ENCODE results near the gene SH3GL2. TPM values are rescaled to one million over a fixed set of nuclear protein-coding genes. Genes with fewer than 3 reads are reported as not detected.

SH3GL2 gene
- total and polyA plus RNA-seq, 11 donors, result 1.3 to 20.9 (median 5.0) TPM

DNA sequence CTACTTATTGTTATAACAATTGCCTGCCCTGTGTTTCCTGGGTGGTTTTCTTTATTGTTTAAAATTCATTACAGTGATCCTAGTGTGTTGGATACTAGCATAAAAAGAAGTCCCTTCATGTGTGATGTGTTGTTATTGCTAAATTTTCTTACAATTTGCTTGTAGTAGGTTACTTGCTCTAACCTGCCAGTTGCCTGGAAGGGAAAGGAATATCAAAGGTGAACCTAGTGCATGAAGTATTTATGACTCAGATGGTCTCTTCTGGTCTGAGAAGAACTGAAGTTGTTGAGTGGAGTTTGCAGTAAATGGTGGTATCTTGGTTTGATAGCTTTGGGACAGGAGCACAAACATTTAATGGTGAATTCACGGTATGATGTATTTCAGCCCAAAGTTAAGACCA lies 58.0 kb downstream of the SH3GL2 start:
- Histone ChIP-seq H3K9me3 (no peaks in the 10 kb centered on the region), H3K27me3 (no peaks in the 10 kb centered on the region), H3K4me1 (no peaks in the 10 kb centered on the region), H3K27ac (no peak overlapping the region), H3K36me3 (no peaks in the 10 kb centered on the region), H3K4me3 (no peak overlapping the region)
- TF ChIP-seq, protein P1, sequence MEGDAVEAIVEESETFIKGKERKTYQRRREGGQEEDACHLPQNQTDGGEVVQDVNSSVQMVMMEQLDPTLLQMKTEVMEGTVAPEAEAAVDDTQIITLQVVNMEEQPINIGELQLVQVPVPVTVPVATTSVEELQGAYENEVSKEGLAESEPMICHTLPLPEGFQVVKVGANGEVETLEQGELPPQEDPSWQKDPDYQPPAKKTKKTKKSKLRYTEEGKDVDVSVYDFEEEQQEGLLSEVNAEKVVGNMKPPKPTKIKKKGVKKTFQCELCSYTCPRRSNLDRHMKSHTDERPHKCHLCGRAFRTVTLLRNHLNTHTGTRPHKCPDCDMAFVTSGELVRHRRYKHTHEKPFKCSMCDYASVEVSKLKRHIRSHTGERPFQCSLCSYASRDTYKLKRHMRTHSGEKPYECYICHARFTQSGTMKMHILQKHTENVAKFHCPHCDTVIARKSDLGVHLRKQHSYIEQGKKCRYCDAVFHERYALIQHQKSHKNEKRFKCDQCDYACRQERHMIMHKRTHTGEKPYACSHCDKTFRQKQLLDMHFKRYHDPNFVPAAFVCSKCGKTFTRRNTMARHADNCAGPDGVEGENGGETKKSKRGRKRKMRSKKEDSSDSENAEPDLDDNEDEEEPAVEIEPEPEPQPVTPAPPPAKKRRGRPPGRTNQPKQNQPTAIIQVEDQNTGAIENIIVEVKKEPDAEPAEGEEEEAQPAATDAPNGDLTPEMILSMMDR (IDR thresholded peaks at IDR 0.05), result no peak
- no peak for TF ChIP-seq POLR2A (IDR thresholded peaks at IDR 0.05)
- no peak for ATAC-seq
- DNase-seq, result no peak
- intact Hi-C loops (cut with DNase I), result no loop called here
- 88 to 95% (median 91%) methylated on average over 1 of the region's 1 CpG for WGBS, 4 donors

DNA sequence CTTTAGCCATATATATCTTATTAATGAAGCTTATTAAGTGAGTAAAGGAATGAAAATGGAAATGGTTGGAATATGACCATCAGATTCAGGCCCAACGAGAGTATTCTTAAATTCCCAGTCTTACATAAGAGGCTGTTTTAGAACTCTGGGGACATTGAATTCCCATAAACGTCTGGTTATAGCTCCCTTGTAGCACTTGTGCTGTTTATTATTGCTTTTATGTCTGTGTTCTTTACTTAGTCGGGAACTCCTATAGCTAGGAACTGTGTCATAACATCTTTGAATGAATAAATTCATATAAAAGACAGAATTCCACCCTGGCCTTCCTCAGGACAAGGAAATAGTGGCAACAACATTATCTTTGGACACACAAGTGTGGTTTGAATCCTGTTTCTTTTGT lies 58.4 kb downstream of the SH3GL2 start:
- intact Hi-C loops (cut with DNase I), result no loop called here
- 69 to 77% (median 70%) methylated on average over 3 of the region's 3 CpGs for WGBS, 4 donors

DNA sequence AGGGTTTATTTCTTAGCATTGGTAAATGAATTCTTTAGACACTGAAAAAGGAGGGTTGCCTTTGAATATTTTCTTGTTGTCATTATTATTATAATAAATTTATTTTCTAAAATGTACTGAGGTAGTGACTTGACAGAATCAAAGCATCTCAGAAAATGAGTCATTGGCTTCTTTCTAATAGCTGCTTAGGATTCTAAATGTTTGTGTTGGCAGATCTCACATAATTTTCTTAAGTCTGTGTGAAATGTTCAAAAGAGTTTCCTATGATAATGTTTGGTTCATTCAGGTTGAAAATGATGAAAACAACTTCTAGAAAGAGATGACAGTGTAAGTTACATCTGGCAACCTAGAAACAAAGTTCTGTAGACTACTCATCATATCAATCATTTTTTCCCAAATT lies 69.7 kb downstream of the SH3GL2 start:
- no peak for DNase-seq
- Histone ChIP-seq H3K27ac (no peak overlapping the region), H3K9me3 (peaks cover 0 to 4% (median 0%) of the 10 kb centered on the region in 12 donors), H3K36me3 (no peaks in the 10 kb centered on the region), H3K27me3 (no peaks in the 10 kb centered on the region), H3K4me3 (no peak overlapping the region), H3K4me1 (no peaks in the 10 kb centered on the region)
- ATAC-seq, result no peak
- intact Hi-C loops (cut with DNase I), result no loop called here
- TF ChIP-seq, protein P1 (IDR thresholded peaks at IDR 0.05), result no peak
- TF ChIP-seq POLR2A (IDR thresholded peaks at IDR 0.05), result no peak

More for the DNA sequence above, 58.4 kb downstream of the SH3GL2 start:
- H3K9me3 ChIP-seq, result no peaks in the 10 kb centered on the region
- TF ChIP-seq, protein P1 (IDR thresholded peaks at IDR 0.05), result no peak
- no peak for TF ChIP-seq POLR2A (IDR thresholded peaks at IDR 0.05)
- no peaks in the 10 kb centered on the region for H3K4me1 ChIP-seq
- DNase-seq (no peak), ATAC-seq (no peak)
- H3K27ac ChIP-seq, result no peak overlapping the region
- no peaks in the 10 kb centered on the region for H3K36me3 ChIP-seq
- no peaks in the 10 kb centered on the region for H3K27me3 ChIP-seq
- no peak overlapping the region for H3K4me3 ChIP-seq

DNA sequence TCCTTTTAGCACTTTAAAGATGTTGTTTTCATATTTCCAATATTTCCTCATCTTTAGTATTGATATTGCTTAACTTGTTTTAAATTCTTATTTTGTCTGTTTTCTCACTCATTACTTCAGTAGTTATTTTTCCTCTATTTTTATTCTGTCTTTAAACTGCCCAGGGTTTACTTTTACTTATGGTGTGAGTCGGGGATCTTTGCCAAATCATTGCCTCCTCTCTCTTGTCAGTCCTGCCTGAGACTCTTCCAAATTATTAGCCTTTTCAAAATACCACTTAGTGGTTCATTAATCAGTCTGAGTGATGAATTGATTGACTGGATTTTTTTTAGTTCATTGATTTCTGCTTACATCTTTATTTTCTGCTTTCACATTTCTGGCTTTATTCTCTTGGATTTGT lies 72.9 kb downstream of the SH3GL2 start:
- Histone ChIP-seq H3K27ac (no peak overlapping the region), H3K36me3 (no peaks in the 10 kb centered on the region), H3K4me3 (no peak overlapping the region), H3K27me3 (no peaks in the 10 kb centered on the region), H3K4me1 (peaks cover 0 to 4% (median 0%) of the 10 kb centered on the region in 12 donors), H3K9me3 (no peaks in the 10 kb centered on the region)
- intact Hi-C loops (cut with DNase I), result no loop called here
- TF ChIP-seq, protein P1 (IDR thresholded peaks at IDR 0.05), result no peak
- TF ChIP-seq POLR2A (IDR thresholded peaks at IDR 0.05), result no peak
- WGBS, 4 donors, result 24 to 47% (median 43%) methylated on average over 1 of the region's 1 CpG
- no peak for ATAC-seq
- no peak for DNase-seq

All from heart left ventricle (tissue), 16 donors.